ENCODE results near the gene EIF5A. TPM values are rescaled to one million over a fixed set of nuclear protein-coding genes. Genes with fewer than 3 reads are reported as not detected.

Gene EIF5A
- total and polyA plus RNA-seq, 2 donors (not counting 1 experiment from before 2014, with no cell fraction given) = 347 to 752 TPM

DNA sequence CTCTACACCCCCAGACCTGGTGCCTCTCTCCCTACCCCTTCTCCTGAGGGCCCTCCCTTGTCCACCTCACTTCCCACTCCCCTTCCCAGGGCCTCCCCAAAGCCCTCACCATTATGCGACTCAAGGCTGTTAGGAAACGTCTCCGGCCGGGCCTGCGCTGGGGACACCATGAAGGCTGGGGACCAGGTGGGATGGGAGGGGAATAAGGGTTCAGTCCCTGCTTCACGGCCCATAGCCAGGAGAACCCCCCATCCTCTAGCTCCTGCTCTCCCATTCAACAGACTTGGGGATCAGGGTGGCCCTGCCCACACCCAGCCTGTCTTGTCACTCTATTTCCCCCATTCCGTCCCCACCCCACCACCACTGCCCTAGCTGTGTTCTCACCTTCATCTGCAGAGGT lies 19.6 kb downstream of the EIF5A start:
- H4K20me1 ChIP-seq (ENCODE audit: control insufficient read depth, extremely low read depth, insufficient read depth, low read length) = no peaks in the 10 kb centered on the region
- peaks cover 3% of the 10 kb centered on the region for H3K27me3 ChIP-seq (ENCODE audit: control insufficient read depth, insufficient read depth, low read length)
- peaks cover 6% of the 10 kb centered on the region for H3K79me2 ChIP-seq (ENCODE audit: control insufficient read depth, insufficient read depth, low read length)
- H3K27ac ChIP-seq (ENCODE audit: insufficient read depth, low read length) = no peak overlapping the region
- TF ChIP-seq, protein P1, sequence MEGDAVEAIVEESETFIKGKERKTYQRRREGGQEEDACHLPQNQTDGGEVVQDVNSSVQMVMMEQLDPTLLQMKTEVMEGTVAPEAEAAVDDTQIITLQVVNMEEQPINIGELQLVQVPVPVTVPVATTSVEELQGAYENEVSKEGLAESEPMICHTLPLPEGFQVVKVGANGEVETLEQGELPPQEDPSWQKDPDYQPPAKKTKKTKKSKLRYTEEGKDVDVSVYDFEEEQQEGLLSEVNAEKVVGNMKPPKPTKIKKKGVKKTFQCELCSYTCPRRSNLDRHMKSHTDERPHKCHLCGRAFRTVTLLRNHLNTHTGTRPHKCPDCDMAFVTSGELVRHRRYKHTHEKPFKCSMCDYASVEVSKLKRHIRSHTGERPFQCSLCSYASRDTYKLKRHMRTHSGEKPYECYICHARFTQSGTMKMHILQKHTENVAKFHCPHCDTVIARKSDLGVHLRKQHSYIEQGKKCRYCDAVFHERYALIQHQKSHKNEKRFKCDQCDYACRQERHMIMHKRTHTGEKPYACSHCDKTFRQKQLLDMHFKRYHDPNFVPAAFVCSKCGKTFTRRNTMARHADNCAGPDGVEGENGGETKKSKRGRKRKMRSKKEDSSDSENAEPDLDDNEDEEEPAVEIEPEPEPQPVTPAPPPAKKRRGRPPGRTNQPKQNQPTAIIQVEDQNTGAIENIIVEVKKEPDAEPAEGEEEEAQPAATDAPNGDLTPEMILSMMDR (conservative IDR thresholded peaks at IDR 0.05 in 1 of 2, IDR thresholded peaks at IDR 0.05 in 1 of 2; ENCODE audit: low read depth in 1 of 2, low read length in 2 of 2) = no peak
- TF ChIP-seq EZH2 (IDR thresholded peaks at IDR 0.05; ENCODE audit: low read length, missing control alignments) = no peak
- H3K4me1 ChIP-seq (ENCODE audit: control insufficient read depth, extremely low read depth, insufficient read depth, low read length) = no peaks in the 10 kb centered on the region
- H3K9me3 ChIP-seq (ENCODE audit: control insufficient read depth, insufficient read depth, low read depth, low read length) = no peaks in the 10 kb centered on the region
- no peak overlapping the region for H3K4me2 ChIP-seq (ENCODE audit: extremely low read depth, insufficient read depth, low read length)
- no peak overlapping the region for H3K4me3 ChIP-seq (replicated peaks in 1 of 4; ENCODE audit: control extremely low read depth in 1 of 4, insufficient read depth in 1 of 4, low read depth in 3 of 4, low read length in 4 of 4)
- H3K36me3 ChIP-seq (ENCODE audit: control insufficient read depth, insufficient read depth, low read length) = peaks cover 18% of the 10 kb centered on the region
- H3K9ac ChIP-seq (ENCODE audit: insufficient read depth, low read length) = no peak overlapping the region
- no peak for DNase-seq (ENCODE audit: low read depth in 2 of 2)
- no peak overlapping the region for H2AFZ ChIP-seq (ENCODE audit: low read length)

DNA sequence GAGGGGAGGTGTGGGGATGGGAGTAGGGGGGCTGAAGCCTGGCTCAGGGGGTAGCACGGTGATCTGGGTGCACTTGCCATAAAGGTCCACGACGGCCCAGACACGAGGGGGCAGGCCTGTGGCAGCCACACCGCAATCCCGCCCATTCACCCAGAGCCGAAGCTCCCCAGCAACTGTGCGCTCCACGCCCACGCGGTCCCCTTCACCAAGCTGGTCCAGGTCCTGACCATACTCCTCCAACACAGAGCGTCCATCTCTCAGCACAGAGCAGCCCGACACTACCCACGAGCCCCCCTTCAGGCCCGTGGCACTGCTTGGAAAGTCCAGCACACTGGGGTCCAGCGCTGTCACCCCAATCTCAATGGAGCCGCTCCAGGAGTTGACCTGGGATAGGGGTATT lies 20.1 kb downstream of the EIF5A start:
- Histone ChIP-seq H3K36me3 (ENCODE audit: control insufficient read depth, insufficient read depth, low read length) (peaks cover 16% of the 10 kb centered on the region), H3K27me3 (ENCODE audit: control insufficient read depth, insufficient read depth, low read length) (peaks cover 7% of the 10 kb centered on the region), H2AFZ (ENCODE audit: low read length) (no peak overlapping the region), H3K79me2 (ENCODE audit: control insufficient read depth, insufficient read depth, low read length) (peaks cover 6% of the 10 kb centered on the region), H3K9me3 (ENCODE audit: control insufficient read depth, insufficient read depth, low read depth, low read length) (no peaks in the 10 kb centered on the region), H3K4me1 (ENCODE audit: control insufficient read depth, extremely low read depth, insufficient read depth, low read length) (no peaks in the 10 kb centered on the region), H4K20me1 (ENCODE audit: control insufficient read depth, extremely low read depth, insufficient read depth, low read length) (no peaks in the 10 kb centered on the region), H3K4me2 (ENCODE audit: extremely low read depth, insufficient read depth, low read length) (no peak overlapping the region), H3K4me3 (replicated peaks in 1 of 4; ENCODE audit: control extremely low read depth in 1 of 4, insufficient read depth in 1 of 4, low read depth in 3 of 4, low read length in 4 of 4) (no peak overlapping the region), H3K27ac (ENCODE audit: insufficient read depth, low read length) (no peak overlapping the region), H3K9ac (ENCODE audit: insufficient read depth, low read length) (no peak overlapping the region)
- DNase-seq (ENCODE audit: low read depth in 2 of 2) = no peak
- TF ChIP-seq, protein P1 (conservative IDR thresholded peaks at IDR 0.05 in 1 of 2, IDR thresholded peaks at IDR 0.05 in 1 of 2; ENCODE audit: low read depth in 1 of 2, low read length in 2 of 2) = no peak
- no peak for TF ChIP-seq EZH2 (IDR thresholded peaks at IDR 0.05; ENCODE audit: low read length, missing control alignments)

DNA sequence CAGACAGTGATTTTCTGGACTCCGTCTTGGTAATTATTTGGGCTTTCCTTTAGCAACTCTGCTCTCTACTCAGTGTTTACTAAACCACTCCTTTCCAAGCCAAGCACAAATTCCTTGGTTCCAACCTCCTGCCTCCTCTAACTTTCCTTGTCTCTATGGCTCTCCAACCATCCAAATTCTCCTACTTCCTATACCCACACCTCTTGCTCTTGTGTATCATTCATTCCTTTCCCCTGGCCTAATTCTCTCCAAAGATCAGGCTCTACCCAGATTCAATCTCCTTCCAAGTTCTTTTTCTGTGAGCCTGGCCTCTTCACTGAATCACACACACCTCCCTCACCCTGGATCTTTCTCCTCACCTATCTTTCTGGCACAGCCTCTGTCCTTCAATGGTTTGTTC lies 20.6 kb downstream of the EIF5A start:
- Histone ChIP-seq H3K9me3 (ENCODE audit: control insufficient read depth, insufficient read depth, low read depth, low read length) (no peaks in the 10 kb centered on the region), H3K9ac (ENCODE audit: insufficient read depth, low read length) (no peak overlapping the region), H3K27ac (ENCODE audit: insufficient read depth, low read length) (no peak overlapping the region), H4K20me1 (ENCODE audit: control insufficient read depth, extremely low read depth, insufficient read depth, low read length) (no peaks in the 10 kb centered on the region), H3K4me1 (ENCODE audit: control insufficient read depth, extremely low read depth, insufficient read depth, low read length) (no peaks in the 10 kb centered on the region), H3K27me3 (ENCODE audit: control insufficient read depth, insufficient read depth, low read length) (peaks cover 7% of the 10 kb centered on the region), H3K36me3 (ENCODE audit: control insufficient read depth, insufficient read depth, low read length) (peaks cover 14% of the 10 kb centered on the region), H3K4me2 (ENCODE audit: extremely low read depth, insufficient read depth, low read length) (peak overlapping the region; percentile 66), H3K79me2 (ENCODE audit: control insufficient read depth, insufficient read depth, low read length) (peaks cover 6% of the 10 kb centered on the region), H3K4me3 (replicated peaks in 1 of 4; ENCODE audit: control extremely low read depth in 1 of 4, insufficient read depth in 1 of 4, low read depth in 3 of 4, low read length in 4 of 4) (peak overlapping the region in 3 of 4 experiments; percentile 54 to 88 (median 86)), H2AFZ (ENCODE audit: low read length) (no peak overlapping the region)
- TF ChIP-seq, protein P1 (conservative IDR thresholded peaks at IDR 0.05 in 1 of 2, IDR thresholded peaks at IDR 0.05 in 1 of 2; ENCODE audit: low read depth in 1 of 2, low read length in 2 of 2) = no peak
- no peak for TF ChIP-seq EZH2 (IDR thresholded peaks at IDR 0.05; ENCODE audit: low read length, missing control alignments)
- no peak for DNase-seq (ENCODE audit: low read depth in 2 of 2)

Measured in fibroblast of lung (primary cell).